PC-3 (cell line): Measurements from ENCODE around the gene CBARP. TPM values are rescaled to one million over a fixed set of nuclear protein-coding genes. Genes with fewer than 3 reads are reported as not detected.

Experiments
- ATAC-seq: fragments of 200-7000 bp; cut with Tn5 transposase; 2 replicates; pipeline ENCODE4 v1.9.1; 2020; ENCODE audit warnings: mild to moderate bottlenecking, moderate library complexity
- BruUV-seq: library from RNA; stranded (reverse); fragments of 400-500 nt; replicated peaks from 2 replicates; lab custom pipeline; 2021; lab: Mats Ljungman, UMichigan
- CTCF ChIA-PET: fragments of 300-600 bp; sonication (Branson Sonifier 250); formaldehyde crosslinking; loops from one replicate; lab custom pipeline; 2022; ENCODE audit warnings: antibody characterized with exemption; lab: Charles Lee
- POLR2A ChIA-PET: fragments of 300-600 bp; sonication (Branson Sonifier 250); formaldehyde crosslinking; loops from one replicate; lab custom pipeline; 2022; ENCODE audit warnings: antibody characterized with exemption; ENCODE audit not compliant: unreplicated experiment; lab: Charles Lee
- DNase-seq: peaks from one replicate; pipeline ENCODE4 v3.0.0-alpha.2; 2015
- H2AFZ ChIP-seq: fragments of 300-600 bp; sonication (generic); 2 replicates; pipeline ENCODE4 v1.6.0; 2016; ENCODE audit warnings: antibody characterized with exemption, low read length
- H3F3A ChIP-seq: fragments of 300-600 bp; sonication (generic); one replicate; pipeline ENCODE4 v1.6.0; 2017; ENCODE audit warnings: antibody characterized with exemption, low read length, control low read depth, mild to moderate bottlenecking; ENCODE audit not compliant: unreplicated experiment
- H3K27ac ChIP-seq: fragments of 300-600 bp; sonication (generic); 2 replicates; pipeline ENCODE4 v1.5.1; 2016; ENCODE audit warnings: mild to moderate bottlenecking, low read length
- H3K27me3 ChIP-seq: fragments of 300-600 bp; sonication (generic); 2 replicates; pipeline ENCODE4 v1.6.1; 2016; ENCODE audit warnings: low read length, mixed read lengths
- H3K36me3 ChIP-seq: fragments of 300-600 bp; sonication (generic); 2 replicates; pipeline ENCODE4 v1.6.1; 2016; ENCODE audit warnings: low read depth, mixed run types, low read length, mixed read lengths
- H3K4me1 ChIP-seq: fragments of 300-600 bp; sonication (generic); 2 replicates; pipeline ENCODE4 v1.5.1; 2016; ENCODE audit warnings: low read length; ENCODE audit not compliant: insufficient read depth
- H3K4me2 ChIP-seq: fragments of 300-600 bp; sonication (generic); 2 replicates; pipeline ENCODE4 v1.6.0; 2016; ENCODE audit warnings: low read length
- H3K4me3 ChIP-seq: fragments of 300-600 bp; sonication (generic); 2 replicates; pipeline ENCODE4 v1.5.1; 2016; ENCODE audit warnings: mild to moderate bottlenecking, low read length, mixed read lengths
- H3K79me2 ChIP-seq: fragments of 300-600 bp; sonication (generic); 2 replicates; pipeline ENCODE4 v1.6.1; 2017; ENCODE audit warnings: low read length, mixed read lengths
- H3K9ac ChIP-seq: fragments of 300-600 bp; sonication (generic); 2 replicates; pipeline ENCODE4 v1.6.0; 2016; ENCODE audit warnings: mild to moderate bottlenecking, low read length
- H3K9me2 ChIP-seq: fragments of 300-600 bp; sonication (generic); replicated peaks from 2 replicates; pipeline ENCODE4 v1.6.1; 2016; ENCODE audit warnings: mixed run types, low read length, mixed read lengths
- H3K9me3 ChIP-seq: fragments of 300-600 bp; sonication (generic); 2 replicates; pipeline ENCODE4 v1.6.1; 2016; ENCODE audit warnings: low read length, mixed read lengths
- H4K20me1 ChIP-seq: fragments of 300-600 bp; sonication (generic); 2 replicates; pipeline ENCODE4 v1.6.1; 2016; ENCODE audit warnings: low read length, mixed read lengths
- CTCF ChIP-seq: fragments of 300-600 bp; sonication (generic); conservative IDR thresholded peaks from 2 replicates; pipeline ENCODE4 v1.5.1; 2017; ENCODE audit warnings: antibody characterized with exemption, low read depth, mild to moderate bottlenecking, low read length
- EZH2 ChIP-seq: fragments of 300-600 bp; sonication (generic); IDR thresholded peaks from one replicate; pipeline ENCODE4 v1.6.1; 2017; ENCODE audit warnings: antibody characterized with exemption, mild to moderate bottlenecking, low read length; ENCODE audit not compliant: unreplicated experiment
- EZH2phosphoT487 ChIP-seq: fragments of 300-600 bp; sonication (generic); IDR thresholded peaks from 2 replicates; pipeline ENCODE4 v1.6.1; 2018; ENCODE audit warnings: mild to moderate bottlenecking, antibody characterized with exemption, low read length, borderline replicate concordance
- intact Hi-C: fragments of 100-400 bp; cut with micrococcal nuclease; formaldehyde crosslinking; loops from 2 replicates; pipeline ENCODE4 v1.9.0; 2023
- total RNA-seq: library from RNA; depleted of rRNA; stranded (reverse); fragments of >200 nt; gene quantifications from 2 replicates; pipeline ENCODE4 v1.2.3, GENCODE V29; 2014

CBARP gene
- total RNA-seq, 1 experiment from 2014 or later = 3.3 TPM

DNA sequence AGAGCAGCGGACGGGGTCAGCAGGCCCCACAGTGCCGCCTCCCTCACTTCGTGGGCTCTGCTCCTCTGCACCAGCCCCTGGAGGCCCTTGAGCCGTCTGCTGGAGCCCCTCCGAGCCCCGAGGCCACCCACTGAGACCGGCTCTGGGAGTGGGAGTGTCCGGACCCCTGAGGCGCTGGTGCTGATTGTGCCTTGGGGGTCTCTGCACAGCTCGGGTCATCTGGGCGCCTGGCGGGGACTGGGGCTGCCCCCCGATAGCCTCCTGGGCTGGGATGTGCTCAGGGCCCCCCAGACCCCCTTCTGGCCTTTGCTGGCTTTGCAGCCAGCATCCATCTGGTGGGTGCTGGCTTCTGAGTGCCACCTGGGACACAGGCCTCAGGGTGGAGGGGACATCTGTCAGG lies 15.4 kb downstream of the CBARP start:
- no peak overlapping the region for H3K9ac ChIP-seq
- no peak overlapping the region for H3K27ac ChIP-seq
- H3K4me3 ChIP-seq = no peak overlapping the region
- no peak overlapping the region for H2AFZ ChIP-seq
- H3K79me2 ChIP-seq = peaks cover 18% of the 10 kb centered on the region
- no peaks in the 10 kb centered on the region for H3K36me3 ChIP-seq
- intact Hi-C loops = no loop called here
- TF ChIP-seq CTCF (no peak), EZH2 (no peak), EZH2phosphoT487 (no peak)
- ATAC-seq (no peak), DNase-seq (no peak)
- no peaks in the 10 kb centered on the region for H3K4me1 ChIP-seq
- CTCF ChIA-PET = no interaction called here
- no peaks in the 10 kb centered on the region for H3K9me2 ChIP-seq
- H3F3A ChIP-seq = no peaks in the 10 kb centered on the region
- 0 out of 2 replicates have a peak, but pooled peaks cover 2% of the 10 kb centered on the region for H4K20me1 ChIP-seq
- H3K27me3 ChIP-seq = no peaks in the 10 kb centered on the region
- no peaks in the 10 kb centered on the region for H3K9me3 ChIP-seq
- POLR2A ChIA-PET = no interaction called here
- H3K4me2 ChIP-seq = no peak overlapping the region
- BruUV-seq = no TSS peak

DNA sequence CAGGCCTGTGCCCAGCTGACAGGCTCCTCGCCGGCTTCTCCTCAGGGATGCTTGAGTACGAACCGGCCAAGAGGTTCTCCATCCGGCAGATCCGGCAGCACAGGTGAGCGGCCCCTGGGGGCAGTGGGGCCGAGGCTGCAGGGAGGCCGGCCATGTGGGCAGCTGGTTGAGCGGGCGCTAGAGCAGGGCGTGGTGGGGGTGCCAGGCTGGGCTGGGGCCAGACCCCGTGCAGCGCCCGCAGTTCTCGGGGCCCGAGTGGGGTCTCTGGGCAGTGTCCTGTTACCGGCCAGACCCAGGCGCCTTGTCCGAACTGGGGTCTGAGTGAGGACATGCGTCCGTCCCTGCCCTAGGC lies 15.9 kb downstream of the CBARP start:
- CTCF ChIA-PET = no interaction called here
- H4K20me1 ChIP-seq = 0 out of 2 replicates have a peak, but pooled peaks cover 2% of the 10 kb centered on the region

More for the DNA sequence above, 15.9 kb downstream of the CBARP start:
- DNase-seq (no peak), ATAC-seq (no peak)
- no peaks in the 10 kb centered on the region for H3F3A ChIP-seq
- peaks cover 23% of the 10 kb centered on the region for H3K79me2 ChIP-seq
- H3K9me2 ChIP-seq = no peaks in the 10 kb centered on the region
- H3K9ac ChIP-seq = no peak overlapping the region
- H3K27me3 ChIP-seq = no peaks in the 10 kb centered on the region
- no peaks in the 10 kb centered on the region for H3K9me3 ChIP-seq
- H3K4me1 ChIP-seq = peaks cover 1% of the 10 kb centered on the region
- intact Hi-C loops = no loop called here
- H3K4me3 ChIP-seq = no peak overlapping the region
- TF ChIP-seq EZH2phosphoT487 (no peak), CTCF (no peak), EZH2 (no peak)
- H3K36me3 ChIP-seq = no peaks in the 10 kb centered on the region
- no peak overlapping the region for H3K27ac ChIP-seq
- H2AFZ ChIP-seq = no peak overlapping the region
- no TSS peak for BruUV-seq
- no peak overlapping the region for H3K4me2 ChIP-seq
- POLR2A ChIA-PET = no interaction called here
